ENCODE results near the gene RRP8. TPM values are rescaled to one million over a fixed set of nuclear protein-coding genes. Genes with fewer than 3 reads are reported as not detected.

RRP8 gene
- polyA plus RNA-seq, 3 donors, result 21.0 to 25.8 (median 21.5) TPM

DNA sequence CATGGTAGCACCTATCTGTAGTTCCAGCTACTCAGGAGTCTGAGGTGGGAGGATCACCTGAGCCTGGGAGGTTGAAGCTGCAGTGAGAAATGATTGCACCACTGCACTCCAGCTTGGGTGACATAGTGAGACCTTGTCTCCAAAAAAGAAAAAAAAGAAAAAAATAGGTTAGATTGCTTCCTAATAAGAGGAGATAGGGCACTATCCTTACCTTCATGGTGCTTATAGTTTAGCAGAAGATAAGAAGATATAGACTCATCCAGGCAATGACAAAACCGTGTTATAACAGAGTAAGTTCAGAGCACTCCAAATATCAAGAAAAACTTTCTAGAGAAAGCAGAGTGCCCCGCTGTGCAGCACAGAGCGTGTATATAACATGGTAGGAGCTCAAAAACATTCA, 42.1 kb downstream of the RRP8 start:
- DNase-seq (ENCODE audit: extremely low read depth in 1 of 11, low read depth in 9 of 11, low spot score in 4 of 11), result no peak

DNA sequence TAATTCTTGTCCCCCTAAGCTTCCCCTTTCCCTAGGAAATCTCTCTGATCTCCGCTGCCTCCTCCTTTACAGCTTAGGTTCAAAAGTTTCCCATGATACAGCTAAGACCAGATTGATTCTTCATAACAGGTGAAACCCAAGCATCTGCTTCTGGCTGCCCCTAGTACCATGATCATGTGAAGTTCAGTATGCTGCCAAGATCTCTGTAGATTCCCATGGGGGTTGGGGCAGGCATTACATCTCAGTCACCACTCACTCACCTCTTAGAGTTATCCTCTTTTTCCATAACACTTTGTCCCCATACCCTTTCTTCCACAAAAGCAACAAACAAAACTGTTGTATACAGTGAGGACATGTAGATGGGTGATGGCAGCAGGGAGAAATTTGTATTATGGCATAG, 44.0 kb downstream of the RRP8 start:
- DNase-seq (ENCODE audit: extremely low read depth in 1 of 11, low read depth in 9 of 11, low spot score in 4 of 11), result no peak

DNA sequence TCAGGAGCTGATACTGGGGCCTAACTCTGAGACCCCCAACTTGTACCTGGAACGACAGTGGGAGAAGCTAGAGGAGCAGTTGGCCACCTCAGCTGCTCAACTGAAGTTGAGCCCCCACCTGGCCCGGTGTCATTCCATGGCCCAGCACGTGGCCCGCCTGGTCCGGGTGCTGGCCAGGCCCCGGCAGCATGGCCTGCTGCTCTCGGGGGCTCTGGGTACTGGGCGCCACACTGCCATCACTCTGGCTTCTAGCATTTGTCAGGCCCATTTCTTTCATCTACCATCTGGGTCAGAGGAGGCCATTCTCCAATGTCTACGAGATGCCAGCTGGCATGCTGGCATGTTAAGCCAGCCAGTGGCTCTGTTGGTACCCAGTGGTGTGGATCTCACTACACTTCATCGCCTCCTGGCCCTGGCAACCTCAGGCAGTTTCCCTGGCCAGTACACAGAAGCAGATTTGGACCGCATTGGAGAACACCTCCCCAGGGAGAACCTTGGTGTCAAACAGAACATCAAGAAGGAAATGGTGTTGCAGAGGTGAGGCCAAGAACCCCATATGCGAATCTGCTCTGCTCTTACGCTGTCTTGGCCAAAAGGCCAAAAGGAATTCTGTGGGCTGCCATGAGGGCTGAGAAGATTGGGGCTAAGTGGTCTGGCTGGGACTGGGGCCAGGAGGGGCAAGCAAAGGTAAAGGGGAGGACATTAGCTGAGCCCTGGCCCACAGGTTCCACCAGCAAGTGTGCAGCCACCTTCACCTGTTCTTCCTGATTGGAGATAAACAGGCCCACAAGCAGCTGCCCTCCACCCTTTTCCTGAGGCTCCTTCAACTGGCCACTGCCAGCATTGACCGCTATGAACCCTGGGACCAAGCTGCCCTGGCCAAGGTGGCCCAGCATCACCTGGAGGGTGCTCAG, 45.4 kb downstream of the RRP8 start:
- no peak for DNase-seq (ENCODE audit: extremely low read depth in 1 of 11, low read depth in 9 of 11, low spot score in 4 of 11)

GRCh38 chr11:6557063-6557462, 46.4 kb downstream of the RRP8 start:
- DNase-seq (ENCODE audit: extremely low read depth in 1 of 11, low read depth in 9 of 11, low spot score in 4 of 11), result no peak

DNA sequence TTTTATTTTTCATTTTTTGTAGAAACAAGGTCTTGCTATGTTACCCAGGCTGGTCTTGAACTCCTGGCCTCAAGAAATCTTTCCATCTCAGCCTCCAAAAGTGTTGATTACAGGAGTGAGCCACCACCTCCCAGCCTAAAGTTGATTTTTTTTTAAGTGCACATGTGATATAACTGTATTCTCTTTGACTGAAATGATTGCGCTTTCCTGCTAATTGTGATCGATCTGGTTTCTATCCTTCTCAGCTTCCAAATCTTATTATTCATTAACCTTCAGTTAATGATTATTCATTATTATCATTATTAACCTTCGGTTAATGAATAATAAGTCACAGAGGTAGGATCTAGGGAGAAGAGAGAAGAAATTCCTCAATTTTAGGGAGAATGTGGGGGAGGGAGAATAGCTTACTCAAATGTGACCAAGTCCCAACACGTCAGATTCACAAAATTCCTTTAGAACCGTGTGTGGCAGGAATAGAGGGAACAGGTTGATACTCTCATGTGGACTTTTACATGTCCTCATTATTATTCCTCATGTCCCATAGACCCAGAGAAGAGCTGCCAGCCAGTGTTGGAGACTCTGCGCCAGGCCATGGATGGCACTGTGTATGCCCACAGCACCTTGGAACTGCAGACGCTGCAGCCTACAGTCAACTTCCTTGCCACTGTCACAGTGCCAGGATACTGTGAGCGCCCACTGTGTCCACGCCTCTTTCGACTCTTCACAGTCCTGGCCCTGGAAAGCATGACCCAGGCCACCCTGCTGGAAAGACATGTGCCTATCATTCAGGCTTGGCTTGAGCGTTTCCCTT, 47.1 kb downstream of the RRP8 start:
- peak in 3 of 11 donors; percentile 28 to 60 (median 42) for DNase-seq (ENCODE audit: extremely low read depth in 1 of 11, low read depth in 9 of 11, low spot score in 4 of 11)

GRCh38 chr11:6554828-6555706, 48.3 kb downstream of the RRP8 start:
- DNase-seq (ENCODE audit: extremely low read depth in 1 of 11, low read depth in 9 of 11, low spot score in 4 of 11), result no peak

GRCh38 chr11:6553634-6554033, 49.8 kb downstream of the RRP8 start:
- DNase-seq (ENCODE audit: extremely low read depth in 1 of 11, low read depth in 9 of 11, low spot score in 4 of 11), result no peak

- DNase-seq (ENCODE audit: extremely low read depth in 1 of 11, low read depth in 9 of 11, low spot score in 4 of 11), result no peak
These were observed 54.8 kb downstream of the RRP8 start for GRCh38 chr11:6548641-6549040.

DNA sequence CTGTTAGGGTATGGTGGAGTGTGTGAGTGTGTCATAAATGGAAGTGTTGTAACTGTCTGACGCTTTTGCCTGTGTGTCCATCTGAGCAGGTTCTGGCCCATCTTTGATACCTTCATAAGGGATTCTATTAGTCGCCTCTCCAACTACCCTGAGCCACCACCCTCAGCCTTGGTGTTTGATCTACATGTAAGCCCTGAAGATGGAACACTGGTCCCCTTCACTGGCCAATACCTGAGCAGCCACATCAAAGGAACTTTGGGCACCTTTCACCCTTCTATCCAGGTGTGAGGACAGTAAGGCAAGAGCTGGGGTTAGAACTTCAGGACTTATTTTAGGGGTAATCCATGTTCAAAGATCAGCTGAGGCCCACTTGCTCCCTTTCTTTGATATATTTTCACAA, 55.3 kb downstream of the RRP8 start:
- DNase-seq (ENCODE audit: extremely low read depth in 1 of 11, low read depth in 9 of 11, low spot score in 4 of 11), result no peak

- no peak for DNase-seq (ENCODE audit: extremely low read depth in 1 of 11, low read depth in 9 of 11, low spot score in 4 of 11)
These were observed 56.2 kb downstream of the RRP8 start for GRCh38 chr11:6547177-6547576.

DNA sequence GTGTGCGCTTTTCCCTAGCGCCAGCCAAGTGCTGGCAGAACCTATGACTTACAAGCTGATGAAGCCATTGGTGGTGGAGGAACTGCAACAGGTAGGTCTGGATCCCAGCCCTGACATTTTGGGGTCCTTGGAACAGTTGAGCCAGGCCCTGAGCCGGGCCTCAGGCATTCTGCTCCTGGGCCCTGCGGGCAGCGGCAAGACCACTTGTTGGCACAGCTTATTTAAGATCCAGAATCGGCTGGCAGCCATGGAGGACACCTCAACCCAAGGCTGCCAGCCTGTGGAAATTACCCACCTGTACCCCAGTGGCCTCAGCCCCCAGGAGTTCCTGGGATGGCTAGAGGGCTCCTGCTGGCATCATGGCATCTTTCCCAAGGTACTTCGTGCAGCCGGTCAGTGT, 56.7 kb downstream of the RRP8 start:
- no peak for DNase-seq (ENCODE audit: extremely low read depth in 1 of 11, low read depth in 9 of 11, low spot score in 4 of 11)

- DNase-seq (ENCODE audit: extremely low read depth in 1 of 11, low read depth in 9 of 11, low spot score in 4 of 11), result no peak
These were observed 57.4 kb downstream of the RRP8 start for GRCh38 chr11:6545917-6546605.

Other genes with a start within 250 kb of the RRP8 start
- gene SMPD1, start 213.1 kb downstream of the RRP8 start, polyA plus RNA-seq (ENCODE audit: insufficient read length in 3 of 3), result 10 to 100 TPM; 27.9 to 35.1 (median 34.3) TPM
- 10 to 100 TPM; 53.4 to 61.1 (median 60.0) TPM for gene APBB1, start 184.5 kb downstream of the RRP8 start, polyA plus RNA-seq (ENCODE audit: insufficient read length in 3 of 3)
- 1 to 10 TPM; 3.2 to 4.8 (median 4.2) TPM for gene HPX, start 162.6 kb downstream of the RRP8 start, polyA plus RNA-seq (ENCODE audit: insufficient read length in 3 of 3)
- 10 to 100 TPM; 17.2 to 28.2 (median 25.1) TPM for gene TRIM3, start 129.7 kb downstream of the RRP8 start, polyA plus RNA-seq (ENCODE audit: insufficient read length in 3 of 3)
- 10 to 100 TPM; 65.5 to 74.7 (median 72.5) TPM for gene ARFIP2, start 122.3 kb downstream of the RRP8 start, polyA plus RNA-seq (ENCODE audit: insufficient read length in 3 of 3)
- 10 to 100 TPM; 36.6 to 42.1 (median 39.4) TPM for gene TIMM10B, start 122.1 kb downstream of the RRP8 start, polyA plus RNA-seq (ENCODE audit: insufficient read length in 3 of 3)
- 10 to 100 TPM in 1 of 3 donors, 1 to 10 TPM in 2; 7.3 to 13.4 (median 7.3) TPM for gene DNHD1, start 106.3 kb downstream of the RRP8 start, polyA plus RNA-seq (ENCODE audit: insufficient read length in 3 of 3)
- gene ILK, start 158 bp upstream of the RRP8 start, polyA plus RNA-seq (ENCODE audit: insufficient read length in 3 of 3), result 100 to 1,000 TPM; 137 to 165 (median 154) TPM
- gene TAF10, start 8.6 kb upstream of the RRP8 start, polyA plus RNA-seq (ENCODE audit: insufficient read length in 3 of 3), result 10 to 100 TPM; 74.3 to 88.5 (median 75.2) TPM
- 100 to 1,000 TPM; 115 to 127 (median 115) TPM for gene TPP1, start 15.8 kb upstream of the RRP8 start, polyA plus RNA-seq (ENCODE audit: insufficient read length in 3 of 3)
- 10 to 100 TPM; 29.1 to 43.4 (median 34.7) TPM for gene DCHS1, start 52.2 kb upstream of the RRP8 start, polyA plus RNA-seq (ENCODE audit: insufficient read length in 3 of 3)
- 10 to 100 TPM; 62.5 to 71.5 (median 69.2) TPM for gene MRPL17, start 79.7 kb upstream of the RRP8 start, polyA plus RNA-seq (ENCODE audit: insufficient read length in 3 of 3)
- under 1 TPM in 2 of 3 donors, not detected in 1; 0.09 to 0.12 TPM for gene OR2AG2, start 168.4 kb upstream of the RRP8 start, polyA plus RNA-seq (ENCODE audit: insufficient read length in 3 of 3)
- gene OR2AG1, start 179.4 kb upstream of the RRP8 start, polyA plus RNA-seq (ENCODE audit: insufficient read length in 3 of 3), result under 1 TPM in 1 of 3 donors, not detected in 2; 0.09 TPM
- gene OR6A2, start 196.1 kb upstream of the RRP8 start, polyA plus RNA-seq (ENCODE audit: insufficient read length in 3 of 3), result under 1 TPM in 2 of 3 donors, not detected in 1; 0.03 to 0.05 TPM
- gene OR10A5, start 242.1 kb upstream of the RRP8 start, polyA plus RNA-seq (ENCODE audit: insufficient read length in 3 of 3), result not detected

All from renal cortex interstitium (tissue), 11 donors.